Occipital lobe (tissue), 2 donors: ENCODE measurements around the gene EEF1AKMT1. TPM values are rescaled to one million over a fixed set of nuclear protein-coding genes. Genes with fewer than 3 reads are reported as not detected.

Experiments used
- DNase-seq: peaks from one replicate; lab custom pipeline; 2025; lab: John Stamatoyannopoulos, UW
- total RNA-seq: library from RNA; depleted of rRNA; stranded (reverse); fragments of >200 nt; gene quantifications from one replicate; pipeline ENCODE4 v1.2.3, GENCODE V29; 2014

EEF1AKMT1 gene
- total RNA-seq, 1 donor from 2014 or later, result 21.2 TPM

- DNase-seq, result no peak
Measured at GRCh38 chr13:20719783-20720182, 54.0 kb downstream of the EEF1AKMT1 start.

- no peak for DNase-seq
Measured at GRCh38 chr13:20718958-20719566, 54.7 kb downstream of the EEF1AKMT1 start.

- no peak for DNase-seq
Measured at GRCh38 chr13:20717581-20718542, 55.9 kb downstream of the EEF1AKMT1 start.

- DNase-seq, result no peak
Measured at GRCh38 chr13:20716951-20717350, 56.8 kb downstream of the EEF1AKMT1 start.

- no peak for DNase-seq
Measured at GRCh38 chr13:20715330-20715712, 58.4 kb downstream of the EEF1AKMT1 start.

GRCh38 chr13:20714563-20715329, 59.0 kb downstream of the EEF1AKMT1 start:
- no peak for DNase-seq

- DNase-seq, result no peak
Measured at GRCh38 chr13:20714161-20714560, 59.6 kb downstream of the EEF1AKMT1 start.

- peak; percentile 13 for DNase-seq
Measured at GRCh38 chr13:20713751-20714150, 60.0 kb downstream of the EEF1AKMT1 start.

- DNase-seq, result no peak
Measured at GRCh38 chr13:20713014-20713376, 60.8 kb downstream of the EEF1AKMT1 start.

- DNase-seq, result no peak
Measured at GRCh38 chr13:20711301-20712044, 62.3 kb downstream of the EEF1AKMT1 start.

- no peak for DNase-seq
Measured at GRCh38 chr13:20709782-20710181, 64.0 kb downstream of the EEF1AKMT1 start.

- no peak for DNase-seq
Measured at GRCh38 chr13:20709369-20709768, 64.4 kb downstream of the EEF1AKMT1 start.

GRCh38 chr13:20708216-20708615, 65.5 kb downstream of the EEF1AKMT1 start:
- DNase-seq, result no peak

- no peak for DNase-seq
Measured at GRCh38 chr13:20706661-20707060, 67.1 kb downstream of the EEF1AKMT1 start.

- no peak for DNase-seq
Measured at GRCh38 chr13:20704459-20705069, 69.2 kb downstream of the EEF1AKMT1 start.

- DNase-seq, result peak; percentile 61
Measured at GRCh38 chr13:20703780-20704458, 69.8 kb downstream of the EEF1AKMT1 start.

GRCh38 chr13:20702915-20703779, 70.6 kb downstream of the EEF1AKMT1 start, which contains the start of gene IL17D:
Gene IL17D (plus strand): TSS chr13:20703699. CDS start chr13:20704002, 303 bp downstream.
- DNase-seq, result peak; percentile 64

GRCh38 chr13:20702530-20702914, 71.2 kb downstream of the EEF1AKMT1 start:
- no peak for DNase-seq

- no peak for DNase-seq
Measured at GRCh38 chr13:20701461-20701860, 72.3 kb downstream of the EEF1AKMT1 start.
